ENCODE measurements around the gene SLC6A20. TPM values are rescaled to one million over a fixed set of nuclear protein-coding genes. Genes with fewer than 3 reads are reported as not detected.
"Not testable (repeated sequence)": the region's sequence is repeated elsewhere in the genome, so short reads cannot be mapped to it uniquely, and the experiment has no call there.

SLC6A20 gene
- total RNA-seq, 1 donor from 2014 or later, result not detected

- ATAC-seq (ENCODE audit: low read depth) (no peak), DNase-seq (no peak)
- H3K4me3 Mint-ChIP-seq, result no peak overlapping the region
- H3K4me1 Mint-ChIP-seq, result no peaks in the 10 kb centered on the region
- no peaks in the 10 kb centered on the region for H3K9me3 Mint-ChIP-seq
- intact Hi-C loops (cut with micrococcal nuclease), result no loop called here
- H3K27ac Mint-ChIP-seq, result no peak overlapping the region
- H3K27me3 Mint-ChIP-seq, result no peaks in the 10 kb centered on the region
- CTCF ChIA-PET, result no interaction called here
- TF ChIP-seq, protein P1, sequence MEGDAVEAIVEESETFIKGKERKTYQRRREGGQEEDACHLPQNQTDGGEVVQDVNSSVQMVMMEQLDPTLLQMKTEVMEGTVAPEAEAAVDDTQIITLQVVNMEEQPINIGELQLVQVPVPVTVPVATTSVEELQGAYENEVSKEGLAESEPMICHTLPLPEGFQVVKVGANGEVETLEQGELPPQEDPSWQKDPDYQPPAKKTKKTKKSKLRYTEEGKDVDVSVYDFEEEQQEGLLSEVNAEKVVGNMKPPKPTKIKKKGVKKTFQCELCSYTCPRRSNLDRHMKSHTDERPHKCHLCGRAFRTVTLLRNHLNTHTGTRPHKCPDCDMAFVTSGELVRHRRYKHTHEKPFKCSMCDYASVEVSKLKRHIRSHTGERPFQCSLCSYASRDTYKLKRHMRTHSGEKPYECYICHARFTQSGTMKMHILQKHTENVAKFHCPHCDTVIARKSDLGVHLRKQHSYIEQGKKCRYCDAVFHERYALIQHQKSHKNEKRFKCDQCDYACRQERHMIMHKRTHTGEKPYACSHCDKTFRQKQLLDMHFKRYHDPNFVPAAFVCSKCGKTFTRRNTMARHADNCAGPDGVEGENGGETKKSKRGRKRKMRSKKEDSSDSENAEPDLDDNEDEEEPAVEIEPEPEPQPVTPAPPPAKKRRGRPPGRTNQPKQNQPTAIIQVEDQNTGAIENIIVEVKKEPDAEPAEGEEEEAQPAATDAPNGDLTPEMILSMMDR (IDR thresholded peaks at IDR 0.05), result no peak
- no peaks in the 10 kb centered on the region for H3K36me3 Mint-ChIP-seq (ENCODE audit: low read depth)
- POLR2A ChIA-PET, result no interaction called here
These were observed 41.9 kb downstream of the SLC6A20 start for GRCh38 chr3:45754461-45754860.

GRCh38 chr3:45753095-45753494 is 43.2 kb downstream of the SLC6A20 start:
- Mint-ChIP-seq H3K27ac (no peak overlapping the region), H3K36me3 (ENCODE audit: low read depth) (peaks cover 1% of the 10 kb centered on the region), H3K4me3 (no peak overlapping the region), H3K27me3 (no peaks in the 10 kb centered on the region), H3K9me3 (no peaks in the 10 kb centered on the region), H3K4me1 (no peaks in the 10 kb centered on the region)
- intact Hi-C loops (cut with micrococcal nuclease), result no loop called here
- DNase-seq (no peak), ATAC-seq (ENCODE audit: low read depth) (no peak)
- ChIA-PET CTCF (no interaction called here), POLR2A (no interaction called here)
- TF ChIP-seq, protein P1 (IDR thresholded peaks at IDR 0.05), result no peak

GRCh38 chr3:45751537-45752242 is 44.6 kb downstream of the SLC6A20 start:
- Mint-ChIP-seq H3K4me1 (no peaks in the 10 kb centered on the region), H3K27me3 (no peaks in the 10 kb centered on the region)
- intact Hi-C loops (cut with micrococcal nuclease), result no loop called here

DNA sequence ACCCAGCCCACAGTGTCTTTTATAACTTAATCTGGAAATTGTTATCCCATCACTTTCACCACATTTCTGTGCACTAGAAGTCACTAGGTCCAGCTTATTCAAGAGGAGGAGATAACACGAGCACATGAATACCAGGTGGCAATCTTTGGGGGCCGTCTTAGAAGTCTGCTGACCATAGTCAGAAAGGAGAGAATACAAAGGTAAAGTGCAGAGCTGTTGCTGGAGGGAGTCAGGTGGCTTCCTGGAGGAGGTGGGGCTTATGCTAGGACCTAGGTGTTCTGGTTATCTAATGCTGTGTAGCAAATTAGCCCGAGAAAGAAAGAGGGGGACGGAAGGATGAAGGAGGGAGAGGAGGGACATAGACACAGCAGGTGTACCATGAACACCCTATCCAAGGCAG is 46.5 kb downstream of the SLC6A20 start:
- H3K4me1 Mint-ChIP-seq, result no peaks in the 10 kb centered on the region
- ATAC-seq (ENCODE audit: low read depth) (no peak), DNase-seq (no peak)
- no peaks in the 10 kb centered on the region for H3K9me3 Mint-ChIP-seq
- no peaks in the 10 kb centered on the region for H3K27me3 Mint-ChIP-seq
- no peak overlapping the region for H3K4me3 Mint-ChIP-seq
- intact Hi-C loops (cut with micrococcal nuclease), result no loop called here
- CTCF ChIA-PET, result no interaction called here
- POLR2A ChIA-PET, result no interaction called here
- no peak overlapping the region for H3K27ac Mint-ChIP-seq
- H3K36me3 Mint-ChIP-seq (ENCODE audit: low read depth), result peaks cover 16% of the 10 kb centered on the region
- TF ChIP-seq, protein P1 (IDR thresholded peaks at IDR 0.05), result no peak

More at GRCh38 chr3:45751537-45752242, 44.6 kb downstream of the SLC6A20 start:
- ATAC-seq (ENCODE audit: low read depth), result no peak
- Mint-ChIP-seq H3K9me3 (no peaks in the 10 kb centered on the region), H3K27ac (no peak overlapping the region), H3K36me3 (ENCODE audit: low read depth) (peaks cover 5% of the 10 kb centered on the region), H3K4me3 (no peak overlapping the region)
- CTCF ChIA-PET, result no interaction called here
- POLR2A ChIA-PET, result no interaction called here
- no peak for DNase-seq
- TF ChIP-seq, protein P1 (IDR thresholded peaks at IDR 0.05), result no peak

DNA sequence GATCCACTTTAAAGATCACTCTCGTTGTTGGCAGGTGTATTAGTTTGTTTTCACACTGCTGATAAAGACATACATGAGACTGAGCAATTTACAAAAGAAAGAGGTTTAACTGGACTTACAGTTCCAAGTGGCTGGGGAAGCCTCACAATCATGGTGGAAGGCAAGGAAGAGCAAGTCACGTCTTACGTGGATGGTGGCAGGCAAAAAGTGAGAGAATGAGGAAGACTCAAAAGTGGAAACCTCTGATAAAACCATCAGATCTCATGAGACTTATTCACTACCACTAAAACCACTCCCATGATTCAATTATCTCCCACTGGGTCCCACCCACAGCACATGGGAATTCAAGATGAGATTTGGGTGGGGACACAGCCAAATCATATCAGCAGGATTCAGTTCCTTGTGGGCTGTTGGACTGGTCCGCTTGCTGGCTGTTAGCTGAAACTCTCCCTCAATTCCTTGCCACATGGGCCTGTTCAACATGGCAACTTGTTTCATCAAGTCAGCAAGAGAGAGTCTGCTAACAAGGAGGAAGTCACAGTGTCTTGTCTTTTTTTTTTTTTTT is 47.2 kb downstream of the SLC6A20 start:
- POLR2A ChIA-PET; ATAC-seq (ENCODE audit: low read depth); H3K27me3 Mint-ChIP-seq; H3K4me1 Mint-ChIP-seq; H3K9me3 Mint-ChIP-seq; H3K4me3 Mint-ChIP-seq; intact Hi-C loops (cut with micrococcal nuclease); CTCF ChIA-PET; H3K27ac Mint-ChIP-seq; DNase-seq: not testable (repeated sequence)
- peaks cover 21% of the 10 kb centered on the region for H3K36me3 Mint-ChIP-seq (ENCODE audit: low read depth)
